Stomach smooth muscle (tissue), 2 donors: Measurements from ENCODE around the gene CTPS2.

Experiments used
- H3K27ac ChIP-seq: one replicate; pipeline ENCODE4 v1.7.0; 2013; ENCODE audit warnings: mild to moderate bottlenecking, low read length, inconsistent platforms
- H3K27me3 ChIP-seq, 2 donors: one replicate each; pipeline ENCODE4 v1.7.0; 2013; ENCODE audit warnings: low read length in 2 of 2; ENCODE audit not compliant: insufficient read depth in 2 of 2, control insufficient read depth in 1 of 2
- H3K36me3 ChIP-seq, 2 donors: one replicate each; pipeline ENCODE4 v1.7.0; 2013; ENCODE audit warnings: low read length in 2 of 2; ENCODE audit not compliant: control insufficient read depth in 2 of 2, insufficient read depth in 2 of 2
- H3K4me1 ChIP-seq: one replicate; pipeline ENCODE4 v1.7.0; 2013; ENCODE audit warnings: low read length; ENCODE audit not compliant: control insufficient read depth, insufficient read depth
- H3K4me3 ChIP-seq, 2 donors: one replicate each; pipeline ENCODE4 v1.7.0; 2013; ENCODE audit warnings: low read length in 2 of 2
- H3K9ac ChIP-seq, 2 donors: one replicate each; pipeline ENCODE4 v1.7.0; 2013; ENCODE audit warnings: low read length in 2 of 2, mild to moderate bottlenecking in 1 of 2
- H3K9me3 ChIP-seq, 2 donors: one replicate each; pipeline ENCODE4 v1.7.0; 2013; ENCODE audit warnings: low read length in 2 of 2; ENCODE audit not compliant: control insufficient read depth in 2 of 2
- donor health status: healthy.
- donor health status: Pancreatic carcinoma.

CTPS2 gene

GRCh38 chrX:16658284-16658683, 54.2 kb downstream of the CTPS2 start:
- Histone ChIP-seq H3K27me3 (peaks cover 0 to 4% of the 10 kb centered on the region in 2 donors), H3K4me1 (no peaks in the 10 kb centered on the region), H3K36me3 (no peaks in the 10 kb centered on the region), H3K9ac (no peak overlapping the region), H3K4me3 (no peak overlapping the region), H3K9me3 (no peaks in the 10 kb centered on the region), H3K27ac (no peak overlapping the region)

GRCh38 chrX:16654093-16654492, 58.4 kb downstream of the CTPS2 start:
- no peak overlapping the region for H3K9ac ChIP-seq
- peaks cover 2% of the 10 kb centered on the region for H3K4me1 ChIP-seq
- H3K36me3 ChIP-seq: no peaks in the 10 kb centered on the region
- no peaks in the 10 kb centered on the region for H3K9me3 ChIP-seq
- H3K27me3 ChIP-seq: no peaks in the 10 kb centered on the region
- H3K4me3 ChIP-seq: no peak overlapping the region
- H3K27ac ChIP-seq: no peak overlapping the region

GRCh38 chrX:16653424-16653823, 59.0 kb downstream of the CTPS2 start:
- Histone ChIP-seq H3K9ac (no peak overlapping the region), H3K27ac (no peak overlapping the region), H3K4me1 (peaks cover 2% of the 10 kb centered on the region), H3K9me3 (no peaks in the 10 kb centered on the region), H3K36me3 (no peaks in the 10 kb centered on the region), H3K4me3 (no peak overlapping the region), H3K27me3 (no peaks in the 10 kb centered on the region)

GRCh38 chrX:16651391-16652024, 61.0 kb downstream of the CTPS2 start:
- no peaks in the 10 kb centered on the region for H3K27me3 ChIP-seq
- H3K9me3 ChIP-seq: no peaks in the 10 kb centered on the region
- no peak overlapping the region for H3K27ac ChIP-seq
- H3K4me1 ChIP-seq: peaks cover 2% of the 10 kb centered on the region
- no peaks in the 10 kb centered on the region for H3K36me3 ChIP-seq
- H3K9ac ChIP-seq: no peak overlapping the region
- H3K4me3 ChIP-seq: no peak overlapping the region

GRCh38 chrX:16649858-16650257, 62.6 kb downstream of the CTPS2 start, which contains the start of gene S100G:
S100G (plus strand) TSS chrX:16650158; CDS start chrX:16651007, 849 bp downstream.
- peaks cover 0 to 2% of the 10 kb centered on the region in 2 donors for H3K27me3 ChIP-seq
- no peak within 1 kb of the TSS for H3K9ac ChIP-seq
- no peak within 1 kb of the TSS for H3K27ac ChIP-seq
- peaks cover 0 to 2% of the 10 kb centered on the region in 2 donors for H3K36me3 ChIP-seq
- H3K4me1 ChIP-seq: peaks cover 2% of the 10 kb centered on the region
- peaks cover 0 to 3% of the 10 kb centered on the region in 2 donors for H3K9me3 ChIP-seq
- no peak within 1 kb of the TSS for H3K4me3 ChIP-seq

- no peak overlapping the region for H3K27ac ChIP-seq
- H3K9ac ChIP-seq: no peak overlapping the region
- peaks cover 2% of the 10 kb centered on the region for H3K4me1 ChIP-seq
- no peak overlapping the region for H3K4me3 ChIP-seq
- H3K27me3 ChIP-seq: peaks cover 0 to 2% of the 10 kb centered on the region in 2 donors
- peaks cover 0 to 3% of the 10 kb centered on the region in 2 donors for H3K9me3 ChIP-seq
- H3K36me3 ChIP-seq: peaks cover 0 to 2% of the 10 kb centered on the region in 2 donors
Observed at GRCh38 chrX:16646366-16647138, 65.9 kb downstream of the CTPS2 start.

- no peaks in the 10 kb centered on the region for H3K4me1 ChIP-seq
- H3K27ac ChIP-seq: no peak overlapping the region
- H3K4me3 ChIP-seq: no peak overlapping the region
- H3K9ac ChIP-seq: no peak overlapping the region
- peaks cover 0 to 3% of the 10 kb centered on the region in 2 donors for H3K9me3 ChIP-seq
- peaks cover 0 to 7% of the 10 kb centered on the region in 2 donors for H3K27me3 ChIP-seq
- H3K36me3 ChIP-seq: peaks cover 0 to 4% of the 10 kb centered on the region in 2 donors
Observed at GRCh38 chrX:16643176-16643575, 69.3 kb downstream of the CTPS2 start.

- Histone ChIP-seq H3K27me3 (peaks cover 0 to 5% of the 10 kb centered on the region in 2 donors), H3K27ac (no peak overlapping the region), H3K9ac (no peak overlapping the region), H3K9me3 (peaks cover 0 to 3% of the 10 kb centered on the region in 2 donors), H3K36me3 (peaks cover 0 to 2% of the 10 kb centered on the region in 2 donors), H3K4me3 (no peak overlapping the region), H3K4me1 (no peaks in the 10 kb centered on the region)
Observed at GRCh38 chrX:16640823-16641222, 71.6 kb downstream of the CTPS2 start.

- Histone ChIP-seq H3K9me3 (no peaks in the 10 kb centered on the region), H3K4me3 (no peak overlapping the region), H3K4me1 (no peaks in the 10 kb centered on the region), H3K36me3 (peaks cover 0 to 2% of the 10 kb centered on the region in 2 donors), H3K27me3 (peaks cover 0 to 5% of the 10 kb centered on the region in 2 donors), H3K27ac (no peak overlapping the region), H3K9ac (no peak overlapping the region)
Observed at GRCh38 chrX:16639966-16640365, 72.5 kb downstream of the CTPS2 start.

GRCh38 chrX:16638533-16638932, 73.9 kb downstream of the CTPS2 start:
- Histone ChIP-seq H3K4me1 (no peaks in the 10 kb centered on the region), H3K9ac (no peak overlapping the region), H3K4me3 (no peak overlapping the region), H3K9me3 (no peaks in the 10 kb centered on the region), H3K27me3 (peaks cover 0 to 5% of the 10 kb centered on the region in 2 donors), H3K27ac (no peak overlapping the region), H3K36me3 (peaks cover 0 to 2% of the 10 kb centered on the region in 2 donors)

- Histone ChIP-seq H3K9ac (no peak overlapping the region), H3K27ac (no peak overlapping the region), H3K9me3 (no peaks in the 10 kb centered on the region)
Observed at GRCh38 chrX:16635596-16635995, 76.9 kb downstream of the CTPS2 start.

More at GRCh38 chrX:16635596-16635995, 76.9 kb downstream of the CTPS2 start:
- Histone ChIP-seq H3K36me3 (peaks cover 0 to 2% of the 10 kb centered on the region in 2 donors), H3K4me1 (no peaks in the 10 kb centered on the region), H3K27me3 (peaks cover 0 to 5% of the 10 kb centered on the region in 2 donors), H3K4me3 (no peak overlapping the region)
